Panc1 (cell line): ENCODE results near the gene ANKRD66. TPM values are rescaled to one million over a fixed set of nuclear protein-coding genes. Genes with fewer than 3 reads are reported as not detected.

Experiments used
- ATAC-seq: fragments of 200-7000 bp; cut with Tn5 transposase; 2 replicates; pipeline ENCODE4 v1.9.1; 2020; ENCODE audit warnings: mild to moderate bottlenecking, moderate library complexity
- BruUV-seq: library from RNA; stranded (reverse); fragments of 400-500 nt; replicated peaks from 2 replicates; lab custom pipeline; 2021; lab: Mats Ljungman, UMichigan
- CTCF ChIA-PET: fragments of 300-600 bp; sonication (Branson Sonifier 250); formaldehyde crosslinking; loops from one replicate; lab custom pipeline; 2022; ENCODE audit warnings: antibody characterized with exemption; lab: Charles Lee
- POLR2A ChIA-PET: fragments of 300-600 bp; sonication (Branson Sonifier 250); formaldehyde crosslinking; loops from one replicate; lab custom pipeline; 2022; ENCODE audit warnings: antibody characterized with exemption; lab: Charles Lee
- DNase-seq: peaks from one replicate; pipeline ENCODE4 v3.0.0-alpha.2; 2010; ENCODE audit warnings: low read depth, low spot score
- H3K27ac ChIP-seq: 2 replicates; pipeline ENCODE4 v1.5.1; 2011; ENCODE audit warnings: mild to moderate bottlenecking, low read length, inconsistent platforms
- H3K27me3 ChIP-seq: fragments of 200-500 bp; sonication (Bioruptor generic); 2 replicates; pipeline ENCODE4 v1.6.0; 2014; ENCODE audit warnings: low read length, inconsistent platforms; ENCODE audit not compliant: control insufficient read depth, insufficient read depth
- H3K36me3 ChIP-seq: fragments of 200-500 bp; sonication (Bioruptor generic); 2 replicates; pipeline ENCODE4 v1.5.1; 2014; ENCODE audit warnings: inconsistent platforms, mild to moderate bottlenecking, low read length, moderate library complexity; ENCODE audit not compliant: control insufficient read depth, insufficient read depth
- H3K4me1 ChIP-seq: 2 replicates; pipeline ENCODE4 v1.5.1; 2011; ENCODE audit warnings: inconsistent platforms, mild to moderate bottlenecking, low read length, moderate library complexity; ENCODE audit not compliant: control insufficient read depth, insufficient read depth
- H3K4me3 ChIP-seq, 2 experiments: 2 replicates each; pipeline ENCODE4 v1.5.1; 2011 to 2012; ENCODE audit warnings: low read depth in 2 of 2, low read length in 2 of 2, mild to moderate bottlenecking in 2 of 2, inconsistent platforms in 1 of 2, moderate library complexity in 1 of 2
- H3K9me3 ChIP-seq: fragments of 200-500 bp; sonication (Bioruptor generic); 2 replicates; pipeline ENCODE4 v1.5.1; 2014; ENCODE audit warnings: low read depth, mild to moderate bottlenecking, inconsistent platforms, low read length, moderate library complexity; ENCODE audit not compliant: control insufficient read depth, insufficient read depth
- CTCF ChIP-seq: fragments of 450-650 bp; IDR thresholded peaks from 2 replicates; pipeline ENCODE4 v1.5.1; 2017; ENCODE audit warnings: mild to moderate bottlenecking
- POLR2AphosphoS5 ChIP-seq: IDR thresholded peaks from 2 replicates; pipeline ENCODE4 v1.6.1; 2012; ENCODE audit warnings: mild to moderate bottlenecking, low read depth, low read length, moderate library complexity
- REST ChIP-seq, 2 experiments: IDR thresholded peaks; 2 replicates each; pipeline ENCODE4 v1.6.1; 2011 to 2012; ENCODE audit warnings: low read depth in 2 of 2, control low read depth in 1 of 2, low read length in 1 of 2, mild to moderate bottlenecking in 1 of 2, moderate library complexity in 1 of 2; ENCODE audit not compliant: insufficient read depth in 1 of 2
- SIN3A ChIP-seq: IDR thresholded peaks from 2 replicates; pipeline ENCODE4 v1.6.1; 2012; ENCODE audit warnings: low read depth, mild to moderate bottlenecking, low read length, moderate library complexity, borderline replicate concordance; ENCODE audit not compliant: insufficient read depth
- TCF7L2 ChIP-seq: IDR thresholded peaks from 2 replicates; pipeline ENCODE4 v1.6.1; 2011; ENCODE audit warnings: mild to moderate bottlenecking, low read depth, low read length, inconsistent platforms
- in situ Hi-C: cut with HindIII; loops from 2 replicates; pipeline ENCODE4 v1.10.0; 2016; ENCODE audit warnings: low sequenced_read_pairs, low pct_unique_long_range_greater_than_20kb
- intact Hi-C: fragments of 100-400 bp; cut with micrococcal nuclease; formaldehyde crosslinking; loops from one replicate; pipeline ENCODE4 v1.10.0; 2022; ENCODE audit not compliant: unreplicated experiment
- total RNA-seq: library from RNA; stranded (reverse); gene quantifications from one replicate; pipeline ENCODE4 v1.2.1, GENCODE V29; 2021; ENCODE audit not compliant: unreplicated experiment

ANKRD66 gene
- total RNA-seq, 1 experiment from 2014 or later = not detected

DNA sequence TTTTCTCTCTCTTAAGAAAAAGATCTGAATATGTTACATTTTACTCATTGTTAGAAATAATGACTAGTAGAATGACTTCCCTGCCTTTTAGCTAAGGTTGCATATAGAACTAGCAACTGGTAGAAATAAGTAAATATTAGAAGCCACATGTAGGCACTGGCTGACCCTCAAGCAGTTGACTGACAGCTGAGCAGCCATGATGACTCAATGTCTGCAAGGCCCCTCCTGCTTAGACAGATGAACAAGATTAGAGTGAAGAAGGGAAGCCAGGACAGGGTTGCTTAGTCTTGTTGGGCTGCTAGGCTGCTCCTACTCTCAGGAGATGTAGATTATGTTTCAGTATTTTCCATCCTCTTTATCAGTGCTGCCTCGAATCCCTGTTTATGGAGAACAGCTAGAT lies 52.9 kb downstream of the ANKRD66 start:
- Histone ChIP-seq H3K27ac (no peak overlapping the region), H3K36me3 (no peaks in the 10 kb centered on the region), H3K9me3 (no peaks in the 10 kb centered on the region), H3K4me1 (no peaks in the 10 kb centered on the region), H3K4me3 (no peak overlapping the region), H3K27me3 (no peaks in the 10 kb centered on the region)
- BruUV-seq = no TSS peak
- in situ Hi-C loops (no loop called here), intact Hi-C loops (no loop called here)
- no peak for DNase-seq
- TF ChIP-seq TCF7L2 (no peak), POLR2AphosphoS5 (no peak), REST (IDR thresholded peaks at IDR 0.05; ENCODE audit: insufficient read depth in 1 of 2, low read depth in 2 of 2, low read length in 1 of 2) (no peak), SIN3A (no peak), CTCF (no peak)
- POLR2A ChIA-PET = no interaction called here
- CTCF ChIA-PET = no interaction called here
- ATAC-seq = no peak

DNA sequence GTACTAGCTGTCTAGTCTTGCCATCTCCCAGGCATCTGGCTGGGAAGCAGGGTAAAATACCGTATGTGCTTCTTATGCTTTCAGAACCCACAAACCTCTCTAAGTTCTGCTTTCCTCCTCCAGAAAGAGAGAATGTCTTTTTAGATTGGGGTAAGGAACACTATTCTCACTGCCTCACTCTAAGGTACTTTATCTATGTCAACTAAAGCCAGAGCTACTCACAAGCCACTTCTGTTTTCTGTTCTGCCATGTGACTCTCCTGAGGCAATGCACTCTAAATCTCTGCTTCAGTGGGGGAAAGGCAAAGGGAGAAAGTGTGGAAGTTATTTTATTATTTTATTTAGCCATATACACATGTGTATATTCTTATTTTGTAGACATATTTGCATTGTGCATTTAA lies 62.1 kb downstream of the ANKRD66 start:
- ChIA-PET CTCF (no interaction called here), POLR2A (no interaction called here)

More for the DNA sequence above, 62.1 kb downstream of the ANKRD66 start:
- no peak overlapping the region for H3K27ac ChIP-seq
- no peak for DNase-seq
- H3K9me3 ChIP-seq = no peaks in the 10 kb centered on the region
- H3K4me1 ChIP-seq = no peaks in the 10 kb centered on the region
- TF ChIP-seq SIN3A (no peak), CTCF (no peak), TCF7L2 (no peak), POLR2AphosphoS5 (no peak), REST (IDR thresholded peaks at IDR 0.05; ENCODE audit: insufficient read depth in 1 of 2, low read depth in 2 of 2, low read length in 1 of 2) (no peak)
- intact Hi-C loops = no loop called here
- no peak for ATAC-seq
- no peaks in the 10 kb centered on the region for H3K36me3 ChIP-seq
- H3K27me3 ChIP-seq = no peaks in the 10 kb centered on the region; the same call in 1 of the 2 replicates
- no TSS peak for BruUV-seq
- in situ Hi-C loops = no loop called here
- no peak overlapping the region for H3K4me3 ChIP-seq
